ENCODE measurements around the gene SAMD13.

The SAMD13 gene

GRCh38 chr1:84277343-84278059 is 24.0 kb upstream of the SAMD13 start:
- ChIA-PET POLR2A (no interaction called here), CTCF (no interaction called here)
- TF ChIP-seq PKNOX1 (IDR thresholded peaks at IDR 0.05) (no peak), ZNF384 (IDR thresholded peaks at IDR 0.05) (no peak), CTBP1 (IDR thresholded peaks at IDR 0.05; ENCODE audit: borderline replicate concordance) (no peak), NFRKB (IDR thresholded peaks at IDR 0.05) (no peak), FOXM1 (IDR thresholded peaks at IDR 0.05; ENCODE audit: borderline replicate concordance) (no peak), FOXA1 (IDR thresholded peaks at IDR 0.05) (no peak), ELF4 (IDR thresholded peaks at IDR 0.05) (no peak), L3MBTL2 (conservative IDR thresholded peaks at IDR 0.05) (no peak), TARDBP (IDR thresholded peaks at IDR 0.05) (no peak), LEF1 (IDR thresholded peaks at IDR 0.05; ENCODE audit: borderline replicate concordance) (no peak), ARNT (IDR thresholded peaks at IDR 0.05) (no peak), HDGF (IDR thresholded peaks at IDR 0.05; ENCODE audit: borderline replicate concordance) (no peak), BHLHE40 (IDR thresholded peaks at IDR 0.05; ENCODE audit: borderline replicate concordance) (no peak), SUZ12 (IDR thresholded peaks at IDR 0.05) (no peak), SP1 (IDR thresholded peaks at IDR 0.05) (no peak), FOXK2 (IDR thresholded peaks at IDR 0.05) (no peak)
- no peak for DNase-seq (ENCODE audit: extremely low spot score)

- CTCF ChIA-PET = no interaction called here
- TF ChIP-seq ZNF384 (IDR thresholded peaks at IDR 0.05) (no peak), TARDBP (IDR thresholded peaks at IDR 0.05) (no peak), HDGF (IDR thresholded peaks at IDR 0.05; ENCODE audit: borderline replicate concordance) (no peak), SP1 (IDR thresholded peaks at IDR 0.05) (no peak), NFRKB (IDR thresholded peaks at IDR 0.05) (no peak), BHLHE40 (IDR thresholded peaks at IDR 0.05; ENCODE audit: borderline replicate concordance) (no peak), SUZ12 (IDR thresholded peaks at IDR 0.05) (no peak), FOXA1 (IDR thresholded peaks at IDR 0.05) (no peak), PKNOX1 (IDR thresholded peaks at IDR 0.05) (no peak), LEF1 (IDR thresholded peaks at IDR 0.05; ENCODE audit: borderline replicate concordance) (no peak), L3MBTL2 (conservative IDR thresholded peaks at IDR 0.05) (no peak), FOXK2 (IDR thresholded peaks at IDR 0.05) (no peak), ELF4 (IDR thresholded peaks at IDR 0.05) (no peak), CTBP1 (IDR thresholded peaks at IDR 0.05; ENCODE audit: borderline replicate concordance) (no peak), ARNT (IDR thresholded peaks at IDR 0.05) (no peak), FOXM1 (IDR thresholded peaks at IDR 0.05; ENCODE audit: borderline replicate concordance) (no peak)
- POLR2A ChIA-PET = no interaction called here
- no peak for DNase-seq (ENCODE audit: extremely low spot score)
These were observed 22.6 kb upstream of the SAMD13 start for GRCh38 chr1:84278905-84279304.

DNA sequence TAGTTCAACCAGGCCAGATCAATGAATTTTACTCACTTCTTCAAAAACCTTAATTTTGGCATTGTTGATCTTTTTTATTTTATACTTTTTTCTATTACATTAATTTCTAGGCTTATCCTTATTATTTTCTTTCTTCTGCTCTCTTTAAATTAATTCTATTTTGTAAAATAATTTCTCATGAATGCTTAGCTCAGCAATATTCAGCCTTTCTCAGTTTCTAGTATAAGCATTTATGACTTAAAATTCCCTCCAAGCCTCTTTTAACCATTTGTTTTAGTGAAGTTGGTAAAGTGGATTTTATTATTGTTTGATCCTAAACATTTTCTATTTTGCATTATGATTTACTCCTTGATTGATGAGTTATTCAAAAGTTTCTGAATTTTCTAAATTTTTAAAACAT is 20.6 kb upstream of the SAMD13 start:
- POLR2A ChIA-PET = no interaction called here
- TF ChIP-seq SUZ12 (IDR thresholded peaks at IDR 0.05) (no peak), FOXA1 (IDR thresholded peaks at IDR 0.05) (no peak), FOXM1 (IDR thresholded peaks at IDR 0.05; ENCODE audit: borderline replicate concordance) (no peak), SP1 (IDR thresholded peaks at IDR 0.05) (no peak), L3MBTL2 (conservative IDR thresholded peaks at IDR 0.05) (no peak), TARDBP (IDR thresholded peaks at IDR 0.05) (no peak), HDGF (IDR thresholded peaks at IDR 0.05; ENCODE audit: borderline replicate concordance) (no peak), NFRKB (IDR thresholded peaks at IDR 0.05) (no peak), LEF1 (IDR thresholded peaks at IDR 0.05; ENCODE audit: borderline replicate concordance) (no peak), BHLHE40 (IDR thresholded peaks at IDR 0.05; ENCODE audit: borderline replicate concordance) (no peak), ELF4 (IDR thresholded peaks at IDR 0.05) (no peak), ARNT (IDR thresholded peaks at IDR 0.05) (no peak), ZNF384 (IDR thresholded peaks at IDR 0.05) (no peak), PKNOX1 (IDR thresholded peaks at IDR 0.05) (no peak), CTBP1 (IDR thresholded peaks at IDR 0.05; ENCODE audit: borderline replicate concordance) (no peak), FOXK2 (IDR thresholded peaks at IDR 0.05) (no peak)
- DNase-seq (ENCODE audit: extremely low spot score) = no peak
- CTCF ChIA-PET = no interaction called here

DNA sequence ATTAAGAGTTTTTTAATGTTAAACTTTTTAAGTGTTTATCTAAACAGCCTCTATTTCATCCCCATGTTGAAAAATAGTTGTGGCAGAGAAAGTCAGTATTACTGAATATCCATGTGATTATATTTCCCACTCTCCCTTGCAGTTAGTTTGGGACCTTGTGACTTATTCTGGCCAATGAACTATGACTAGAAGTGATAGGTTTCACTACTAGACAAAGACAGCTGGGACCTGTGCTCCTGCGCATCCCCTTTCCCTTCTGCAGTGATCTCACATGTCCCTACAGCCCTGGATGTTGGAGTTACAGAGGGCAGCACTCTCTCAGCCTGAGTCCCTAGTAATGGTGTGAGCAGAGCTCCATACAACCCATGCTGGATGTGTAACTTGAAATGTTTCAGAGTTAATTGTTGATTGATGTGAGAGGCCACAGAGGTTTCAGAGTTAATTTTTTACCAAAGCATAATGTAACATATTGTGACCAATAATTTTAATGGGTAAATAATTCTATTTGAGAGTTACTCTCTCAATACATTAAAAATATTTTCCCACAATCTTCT is 18.7 kb upstream of the SAMD13 start:
- POLR2A ChIA-PET = no interaction called here
- DNase-seq (ENCODE audit: extremely low spot score) = no peak
- TF ChIP-seq HDGF (IDR thresholded peaks at IDR 0.05; ENCODE audit: borderline replicate concordance) (no peak), SP1 (IDR thresholded peaks at IDR 0.05) (no peak), NFRKB (IDR thresholded peaks at IDR 0.05) (no peak), ARNT (IDR thresholded peaks at IDR 0.05) (no peak), L3MBTL2 (conservative IDR thresholded peaks at IDR 0.05) (no peak), SUZ12 (IDR thresholded peaks at IDR 0.05) (no peak), FOXA1 (IDR thresholded peaks at IDR 0.05) (no peak), BHLHE40 (IDR thresholded peaks at IDR 0.05; ENCODE audit: borderline replicate concordance) (no peak), CTBP1 (IDR thresholded peaks at IDR 0.05; ENCODE audit: borderline replicate concordance) (no peak), PKNOX1 (IDR thresholded peaks at IDR 0.05) (no peak)
- CTCF ChIA-PET = no interaction called here

DNA sequence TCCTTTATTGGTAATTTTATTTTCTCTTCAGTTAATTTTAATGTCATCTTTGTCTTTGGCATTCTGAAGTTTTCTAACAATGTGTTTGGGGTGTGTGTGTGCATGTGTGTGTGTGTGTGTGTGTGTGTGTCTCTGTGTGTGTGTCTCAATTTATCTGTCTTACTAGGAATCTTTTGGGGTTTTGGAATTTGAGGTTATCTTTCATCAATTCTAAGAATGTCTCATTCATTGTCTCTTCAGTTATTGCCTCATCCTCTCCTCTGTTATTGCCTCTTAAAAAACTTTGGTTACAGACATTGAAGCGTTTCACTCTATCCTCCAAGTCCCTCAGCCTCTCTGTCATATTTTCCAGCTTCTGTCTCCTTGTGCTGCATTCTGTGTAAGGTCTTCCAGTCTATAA is 18.1 kb upstream of the SAMD13 start:
- DNase-seq (ENCODE audit: extremely low spot score) = no peak
- CTCF ChIA-PET = no interaction called here
- POLR2A ChIA-PET = no interaction called here
- no peak for TF ChIP-seq FOXK2 (IDR thresholded peaks at IDR 0.05)
- no peak for TF ChIP-seq SUZ12 (IDR thresholded peaks at IDR 0.05)
- TF ChIP-seq TARDBP (IDR thresholded peaks at IDR 0.05) = no peak
- TF ChIP-seq ELF4 (IDR thresholded peaks at IDR 0.05) = no peak
- no peak for TF ChIP-seq NFRKB (IDR thresholded peaks at IDR 0.05)
- no peak for TF ChIP-seq LEF1 (IDR thresholded peaks at IDR 0.05; ENCODE audit: borderline replicate concordance)
- no peak for TF ChIP-seq ARNT (IDR thresholded peaks at IDR 0.05)
- no peak for TF ChIP-seq SP1 (IDR thresholded peaks at IDR 0.05)
